ENCODE measurements around the gene MEPCE.
A peak's percentile ranks its signal among the peaks of the same experiment; 100 is the strongest.

MEPCE gene

GRCh38 chr7:100428967-100429636 lies 529 bp upstream of the MEPCE start:
- peak overlapping the region; percentile 80 for H3K4me3 ChIP-seq (ENCODE audit: low read depth, low read length)

GRCh38 chr7:100430493-100431285 lies 1.1 kb downstream of the MEPCE start:
- DNase-seq = no peak
- H3K9me3 ChIP-seq (ENCODE audit: severe bottlenecking) = no peaks in the 10 kb centered on the region
- peak overlapping the region; percentile 80 for H3K4me3 ChIP-seq (ENCODE audit: low read depth, low read length)
- peaks cover 56% of the 10 kb centered on the region for H3K36me3 ChIP-seq
- no peaks in the 10 kb centered on the region for H3K27me3 ChIP-seq (ENCODE audit: insufficient read depth, low read depth, severe bottlenecking)
- H3K27ac ChIP-seq = peak overlapping the region; percentile 98
- TF ChIP-seq CTCF (IDR thresholded peaks at IDR 0.05; ENCODE audit: low read depth, low read length) = no peak

More at GRCh38 chr7:100428967-100429636, 529 bp upstream of the MEPCE start:
- H3K36me3 ChIP-seq = peaks cover 41% of the 10 kb centered on the region
- H3K27ac ChIP-seq = peak overlapping the region; percentile 98
- no peaks in the 10 kb centered on the region for H3K27me3 ChIP-seq (ENCODE audit: insufficient read depth, low read depth, severe bottlenecking)
- H3K9me3 ChIP-seq (ENCODE audit: severe bottlenecking) = no peaks in the 10 kb centered on the region
- no peak for TF ChIP-seq CTCF (IDR thresholded peaks at IDR 0.05; ENCODE audit: low read depth, low read length)
- DNase-seq = peak; percentile 100

- Histone ChIP-seq H3K9me3 (ENCODE audit: severe bottlenecking) (no peaks in the 10 kb centered on the region), H3K27ac (no peak overlapping the region; the same call in 1 of the 2 replicates), H3K27me3 (ENCODE audit: insufficient read depth, low read depth, severe bottlenecking) (no peaks in the 10 kb centered on the region), H3K36me3 (peaks cover 57% of the 10 kb centered on the region), H3K4me3 (ENCODE audit: low read depth, low read length) (no peak overlapping the region)
- DNase-seq = no peak
- no peak for TF ChIP-seq CTCF (IDR thresholded peaks at IDR 0.05; ENCODE audit: low read depth, low read length)
Observed at GRCh38 chr7:100431286-100431735, 1.7 kb downstream of the MEPCE start.

- H3K27ac ChIP-seq = no peak overlapping the region
- TF ChIP-seq CTCF (IDR thresholded peaks at IDR 0.05; ENCODE audit: low read depth, low read length) = no peak
Observed at GRCh38 chr7:100432053-100432452, 2.4 kb downstream of the MEPCE start.

GRCh38 chr7:100432621-100433275 lies 3.1 kb downstream of the MEPCE start:
- TF ChIP-seq CTCF (IDR thresholded peaks at IDR 0.05; ENCODE audit: low read depth, low read length) = no peak
- Histone ChIP-seq H3K36me3 (peaks cover 57% of the 10 kb centered on the region), H3K9me3 (ENCODE audit: severe bottlenecking) (no peaks in the 10 kb centered on the region), H3K27ac (no peak overlapping the region), H3K27me3 (ENCODE audit: insufficient read depth, low read depth, severe bottlenecking) (no peaks in the 10 kb centered on the region), H3K4me3 (ENCODE audit: low read depth, low read length) (no peak overlapping the region)
- DNase-seq = no peak

More at GRCh38 chr7:100432053-100432452, 2.4 kb downstream of the MEPCE start:
- no peaks in the 10 kb centered on the region for H3K9me3 ChIP-seq (ENCODE audit: severe bottlenecking)
- no peaks in the 10 kb centered on the region for H3K27me3 ChIP-seq (ENCODE audit: insufficient read depth, low read depth, severe bottlenecking)
- DNase-seq = no peak
- no peak overlapping the region for H3K4me3 ChIP-seq (ENCODE audit: low read depth, low read length)
- H3K36me3 ChIP-seq = peaks cover 57% of the 10 kb centered on the region

All from WERI-Rb-1 (cell line).